Measurements from ENCODE around the gene VPS4A.

The VPS4A gene

GRCh38 chr16:69273009-69273408 lies 38.1 kb upstream of the VPS4A start:
- TF ChIP-seq, protein P1, sequence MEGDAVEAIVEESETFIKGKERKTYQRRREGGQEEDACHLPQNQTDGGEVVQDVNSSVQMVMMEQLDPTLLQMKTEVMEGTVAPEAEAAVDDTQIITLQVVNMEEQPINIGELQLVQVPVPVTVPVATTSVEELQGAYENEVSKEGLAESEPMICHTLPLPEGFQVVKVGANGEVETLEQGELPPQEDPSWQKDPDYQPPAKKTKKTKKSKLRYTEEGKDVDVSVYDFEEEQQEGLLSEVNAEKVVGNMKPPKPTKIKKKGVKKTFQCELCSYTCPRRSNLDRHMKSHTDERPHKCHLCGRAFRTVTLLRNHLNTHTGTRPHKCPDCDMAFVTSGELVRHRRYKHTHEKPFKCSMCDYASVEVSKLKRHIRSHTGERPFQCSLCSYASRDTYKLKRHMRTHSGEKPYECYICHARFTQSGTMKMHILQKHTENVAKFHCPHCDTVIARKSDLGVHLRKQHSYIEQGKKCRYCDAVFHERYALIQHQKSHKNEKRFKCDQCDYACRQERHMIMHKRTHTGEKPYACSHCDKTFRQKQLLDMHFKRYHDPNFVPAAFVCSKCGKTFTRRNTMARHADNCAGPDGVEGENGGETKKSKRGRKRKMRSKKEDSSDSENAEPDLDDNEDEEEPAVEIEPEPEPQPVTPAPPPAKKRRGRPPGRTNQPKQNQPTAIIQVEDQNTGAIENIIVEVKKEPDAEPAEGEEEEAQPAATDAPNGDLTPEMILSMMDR (IDR thresholded peaks at IDR 0.05; ENCODE audit: low read depth, low read length): no peak
- Histone ChIP-seq H3K4me3 (ENCODE audit: low read depth, low read length) (no peak overlapping the region), H3K27me3 (no peaks in the 10 kb centered on the region), H3K36me3 (no peaks in the 10 kb centered on the region), H3K9me3 (no peaks in the 10 kb centered on the region), H3K4me1 (no peaks in the 10 kb centered on the region; the same call in 1 of the 2 replicates)
- DNase-seq: no peak

DNA sequence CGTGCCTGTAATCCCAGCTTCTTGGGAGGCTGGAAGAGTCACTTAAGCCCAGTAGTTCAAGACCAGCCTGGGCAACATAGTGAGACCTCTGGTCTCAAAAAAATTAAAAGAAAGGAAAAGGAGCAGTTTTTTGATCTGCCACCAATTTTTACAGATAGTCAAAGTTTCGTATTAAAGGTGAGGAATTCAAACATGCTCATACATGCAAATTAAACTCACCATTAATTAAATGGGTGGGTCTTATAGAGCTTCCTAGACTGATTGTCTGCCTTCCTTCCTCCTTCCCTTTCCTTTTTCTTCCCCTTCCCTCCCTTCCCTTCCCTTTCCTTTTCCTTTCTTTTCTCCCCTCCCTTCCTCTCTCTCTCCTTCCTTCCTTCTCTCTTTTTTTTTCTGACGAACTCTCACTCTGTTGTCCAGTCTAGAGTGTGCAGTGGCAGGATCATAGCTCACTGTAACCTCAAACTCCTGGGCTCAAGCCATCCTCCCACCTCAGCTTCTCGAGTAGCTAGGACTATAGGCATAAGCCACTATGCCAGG lies 36.4 kb upstream of the VPS4A start:
- TF ChIP-seq, protein P1 (IDR thresholded peaks at IDR 0.05; ENCODE audit: low read depth, low read length): no peak
- Histone ChIP-seq H3K4me3 (ENCODE audit: low read depth, low read length) (no peak overlapping the region), H3K4me1 (no peaks in the 10 kb centered on the region; the same call in 1 of the 2 replicates), H3K9me3 (no peaks in the 10 kb centered on the region), H3K36me3 (no peaks in the 10 kb centered on the region), H3K27me3 (no peaks in the 10 kb centered on the region)
- DNase-seq: no peak

- Histone ChIP-seq H3K36me3 (no peaks in the 10 kb centered on the region), H3K27me3 (no peaks in the 10 kb centered on the region), H3K4me3 (ENCODE audit: low read depth, low read length) (no peak overlapping the region), H3K9me3 (no peaks in the 10 kb centered on the region), H3K4me1 (no peaks in the 10 kb centered on the region; the same call in 1 of the 2 replicates)
- DNase-seq: peak; percentile 29
- TF ChIP-seq, protein P1 (IDR thresholded peaks at IDR 0.05; ENCODE audit: low read depth, low read length): no peak
Observed at GRCh38 chr16:69276148-69277115, 34.7 kb upstream of the VPS4A start.

- Histone ChIP-seq H3K36me3 (no peaks in the 10 kb centered on the region), H3K9me3 (no peaks in the 10 kb centered on the region), H3K4me3 (ENCODE audit: low read depth, low read length) (no peak overlapping the region), H3K27me3 (no peaks in the 10 kb centered on the region), H3K4me1 (no peaks in the 10 kb centered on the region; the same call in 1 of the 2 replicates)
- no peak for DNase-seq
- TF ChIP-seq, protein P1 (IDR thresholded peaks at IDR 0.05; ENCODE audit: low read depth, low read length): no peak
Observed at GRCh38 chr16:69277413-69277812, 33.7 kb upstream of the VPS4A start.

DNA sequence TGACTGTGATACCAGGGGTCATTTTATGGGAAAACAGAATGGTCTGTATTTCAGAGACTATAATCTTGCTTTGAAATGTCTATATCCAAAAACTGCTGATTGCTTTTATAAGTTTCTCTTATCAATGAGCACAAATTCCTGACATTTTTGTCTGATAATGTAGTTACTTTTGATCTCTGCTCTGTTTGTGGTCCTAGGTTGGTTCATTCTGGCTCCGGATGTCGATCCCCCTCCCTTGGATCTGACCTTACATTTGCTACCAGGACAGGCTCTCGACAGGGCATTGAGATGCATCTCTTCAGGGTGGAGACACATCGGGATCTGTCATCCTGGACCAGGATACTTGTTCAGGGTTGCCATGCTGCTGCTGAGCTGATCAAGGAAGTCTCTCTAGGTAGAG lies 27.3 kb upstream of the VPS4A start:
- no peaks in the 10 kb centered on the region for H3K4me1 ChIP-seq
- DNase-seq: no peak
- no peak overlapping the region for H3K4me3 ChIP-seq (ENCODE audit: low read depth, low read length)
- TF ChIP-seq, protein P1 (IDR thresholded peaks at IDR 0.05; ENCODE audit: low read depth, low read length): no peak
- H3K36me3 ChIP-seq: peaks cover 6% of the 10 kb centered on the region; the same call in 1 of the 2 replicates
- H3K27me3 ChIP-seq: no peaks in the 10 kb centered on the region
- no peaks in the 10 kb centered on the region for H3K9me3 ChIP-seq

DNA sequence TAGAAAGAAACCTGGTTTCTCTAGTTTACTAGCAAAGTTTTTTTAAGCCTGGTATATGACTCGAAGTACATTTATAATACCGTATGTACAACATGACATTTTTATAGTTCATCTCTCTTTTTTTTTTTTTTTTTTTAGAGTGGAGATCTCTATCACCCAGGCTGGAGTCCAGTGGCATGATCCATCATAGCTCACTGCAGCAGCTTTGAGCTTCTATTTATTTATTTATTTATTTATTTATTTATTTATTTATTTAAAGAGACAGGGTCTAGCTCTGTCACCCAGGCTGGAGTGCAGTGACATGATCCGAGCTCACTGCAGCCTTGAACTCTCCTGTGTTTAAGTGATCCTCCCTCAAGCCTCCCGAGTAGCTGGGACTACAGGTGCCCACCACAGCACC lies 25.9 kb upstream of the VPS4A start:
- no peaks in the 10 kb centered on the region for H3K9me3 ChIP-seq
- H3K27me3 ChIP-seq: no peaks in the 10 kb centered on the region
- TF ChIP-seq, protein P1 (IDR thresholded peaks at IDR 0.05; ENCODE audit: low read depth, low read length): no peak
- DNase-seq: no peak
- no peak overlapping the region for H3K4me3 ChIP-seq (ENCODE audit: low read depth, low read length)
- peaks cover 6% of the 10 kb centered on the region; the same call in 1 of the 2 replicates for H3K36me3 ChIP-seq
- no peaks in the 10 kb centered on the region for H3K4me1 ChIP-seq

Data from BE2C (cell line).